ENCODE results near the gene BIRC6. TPM values are rescaled to one million over a fixed set of nuclear protein-coding genes. Genes with fewer than 3 reads are reported as not detected.
"Not testable (repeated sequence)": the region's sequence is repeated elsewhere in the genome, so short reads cannot be mapped to it uniquely, and the experiment has no call there.

Gene BIRC6
- total and polyA plus RNA-seq, 4 donors: 3.6 to 137 (median 61.9) TPM

DNA sequence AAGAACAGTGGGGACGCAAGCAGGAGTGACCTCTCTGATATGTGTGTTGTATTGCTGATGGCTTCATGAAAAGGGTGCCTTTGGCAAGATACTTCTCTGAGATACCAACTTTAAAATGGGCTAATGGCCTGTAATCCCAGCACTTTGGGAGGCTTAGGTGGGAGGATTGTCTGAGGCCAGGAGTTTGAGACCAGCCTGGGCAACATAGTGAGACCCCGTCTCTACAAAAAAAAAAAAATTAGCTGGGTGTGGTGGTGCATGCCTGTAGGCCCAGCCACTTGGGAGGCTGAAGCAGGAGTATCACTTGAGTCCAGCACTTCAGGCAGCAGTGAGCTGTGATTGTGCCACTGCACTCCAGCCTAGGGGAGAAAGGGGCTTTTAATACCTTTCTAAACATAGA is 9.8 kb downstream of the BIRC6 start:
- H3K27ac ChIP-seq (ENCODE audit: low read depth in 1 of 2, low read length in 2 of 2): no peak overlapping the region
- peaks cover 0 to 3% of the 10 kb centered on the region in 2 donors for H3K4me1 ChIP-seq (ENCODE audit: control insufficient read depth in 1 of 2, insufficient read depth in 2 of 2, low read length in 2 of 2)

GRCh38 chr2:32369222-32369621 is 12.4 kb downstream of the BIRC6 start:
- intact Hi-C loops (cut with DNase I): no loop called here

More for the DNA sequence above, 9.8 kb downstream of the BIRC6 start:
- H3K36me3 ChIP-seq (ENCODE audit: control insufficient read depth in 1 of 2, insufficient read depth in 2 of 2, low read length in 1 of 2): no peaks in the 10 kb centered on the region
- no peaks in the 10 kb centered on the region for H3K27me3 ChIP-seq (ENCODE audit: control insufficient read depth in 1 of 2, insufficient read depth in 2 of 2, low read length in 1 of 2)
- intact Hi-C loops (cut with DNase I): no loop called here
- ATAC-seq (ENCODE audit: low FRiP score) (no peak), DNase-seq (no peak)
- WGBS, 2 donors: 89 to 94% methylated on average over 2 of the region's 2 CpGs
- no peak overlapping the region for H3K4me3 ChIP-seq (ENCODE audit: low read length in 2 of 2)
- no peaks in the 10 kb centered on the region for H3K9me3 ChIP-seq (ENCODE audit: control insufficient read depth, low read length)

DNA sequence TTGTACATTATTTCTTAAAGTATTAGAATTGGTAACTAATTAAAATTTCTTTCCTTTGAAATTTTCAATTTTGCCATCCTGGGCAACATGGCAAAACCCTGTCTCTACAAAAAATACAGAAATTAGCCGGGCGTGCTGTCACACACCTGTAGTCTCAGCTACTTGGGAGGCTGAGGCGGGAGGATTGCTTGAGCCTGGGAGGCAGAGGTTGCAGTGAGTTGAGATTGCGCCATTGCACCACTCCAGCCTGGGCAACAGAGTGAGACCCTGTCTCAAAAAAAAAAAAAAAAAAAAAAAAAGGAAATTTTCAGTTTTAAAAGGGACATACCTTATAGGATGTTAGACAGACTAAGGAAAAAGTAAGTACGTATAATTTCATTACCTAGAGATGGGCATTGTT is 14.1 kb downstream of the BIRC6 start:
- H3K4me1 ChIP-seq (ENCODE audit: control insufficient read depth in 1 of 2, insufficient read depth in 2 of 2, low read length in 2 of 2); intact Hi-C loops (cut with DNase I); ATAC-seq (ENCODE audit: low FRiP score): not testable (repeated sequence)

More at GRCh38 chr2:32369222-32369621, 12.4 kb downstream of the BIRC6 start:
- no peaks in the 10 kb centered on the region for H3K36me3 ChIP-seq (ENCODE audit: control insufficient read depth in 1 of 2, insufficient read depth in 2 of 2, low read length in 1 of 2)
- WGBS, 2 donors: 89 to 94% methylated on average over 9 of the region's 9 CpGs
- peaks cover 0 to 3% of the 10 kb centered on the region in 2 donors for H3K4me1 ChIP-seq (ENCODE audit: control insufficient read depth in 1 of 2, insufficient read depth in 2 of 2, low read length in 2 of 2)
- H3K9me3 ChIP-seq (ENCODE audit: control insufficient read depth, low read length): no peaks in the 10 kb centered on the region
- H3K4me3 ChIP-seq (ENCODE audit: low read length in 2 of 2): no peak overlapping the region
- no peak overlapping the region for H3K27ac ChIP-seq (ENCODE audit: low read depth in 1 of 2, low read length in 2 of 2)
- H3K27me3 ChIP-seq (ENCODE audit: control insufficient read depth in 1 of 2, insufficient read depth in 2 of 2, low read length in 1 of 2): no peaks in the 10 kb centered on the region
- ATAC-seq (ENCODE audit: low FRiP score): no peak
- no peak for DNase-seq

DNA sequence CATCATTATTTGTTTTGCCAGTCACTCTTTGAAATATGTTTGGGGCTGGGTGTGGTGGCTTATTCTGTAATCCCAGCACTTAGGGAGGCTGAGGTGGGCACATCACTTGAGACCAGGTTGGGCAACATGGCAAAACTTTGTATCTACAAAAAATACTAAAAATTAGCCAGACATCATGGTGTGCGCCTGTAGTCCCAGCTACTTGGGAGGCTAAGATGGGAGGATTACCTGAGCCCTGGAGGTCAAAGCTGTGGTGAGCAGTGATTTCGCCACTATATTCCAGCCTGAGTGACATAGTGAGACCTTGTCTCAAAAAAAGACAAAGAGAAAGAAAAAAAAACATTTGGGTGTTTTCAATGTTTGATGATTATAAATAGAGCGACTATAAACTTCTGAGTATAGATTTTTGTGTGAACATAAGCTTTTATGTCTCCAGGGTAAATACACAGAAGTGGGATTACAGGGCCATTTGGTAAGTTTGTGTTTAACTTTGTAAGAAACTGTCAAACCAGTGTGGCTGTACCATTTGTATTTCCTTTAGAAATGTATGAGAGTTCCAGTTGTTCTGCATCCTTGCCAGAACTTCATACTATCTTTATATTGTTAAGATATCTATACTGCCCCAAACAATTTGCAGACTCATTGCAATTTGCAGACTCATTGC is 15.8 kb downstream of the BIRC6 start:
- peaks cover 0 to 3% of the 10 kb centered on the region in 2 donors for H3K4me1 ChIP-seq (ENCODE audit: control insufficient read depth in 1 of 2, insufficient read depth in 2 of 2, low read length in 2 of 2)
- no peaks in the 10 kb centered on the region for H3K36me3 ChIP-seq (ENCODE audit: control insufficient read depth in 1 of 2, insufficient read depth in 2 of 2, low read length in 1 of 2)
- intact Hi-C loops (cut with DNase I): no loop called here
- WGBS, 2 donors: 91 to 96% methylated on average over 3 of the region's 3 CpGs
- ATAC-seq (ENCODE audit: low FRiP score) (no peak), DNase-seq (no peak)
- no peak overlapping the region for H3K4me3 ChIP-seq (ENCODE audit: low read length in 2 of 2)
- H3K27ac ChIP-seq (ENCODE audit: low read depth in 1 of 2, low read length in 2 of 2): no peak overlapping the region
- no peaks in the 10 kb centered on the region for H3K9me3 ChIP-seq (ENCODE audit: control insufficient read depth, low read length)
- no peaks in the 10 kb centered on the region for H3K27me3 ChIP-seq (ENCODE audit: control insufficient read depth in 1 of 2, insufficient read depth in 2 of 2, low read length in 1 of 2)

More for the DNA sequence above, 14.1 kb downstream of the BIRC6 start:
- not testable (repeated sequence) for H3K27me3 ChIP-seq (ENCODE audit: control insufficient read depth in 1 of 2, insufficient read depth in 2 of 2, low read length in 1 of 2); H3K36me3 ChIP-seq (ENCODE audit: control insufficient read depth in 1 of 2, insufficient read depth in 2 of 2, low read length in 1 of 2); H3K9me3 ChIP-seq (ENCODE audit: control insufficient read depth, low read length); H3K4me3 ChIP-seq (ENCODE audit: low read length in 2 of 2); H3K27ac ChIP-seq (ENCODE audit: low read depth in 1 of 2, low read length in 2 of 2); DNase-seq
- 93 to 95% methylated on average over 5 of the region's 5 CpGs for WGBS, 2 donors

DNA sequence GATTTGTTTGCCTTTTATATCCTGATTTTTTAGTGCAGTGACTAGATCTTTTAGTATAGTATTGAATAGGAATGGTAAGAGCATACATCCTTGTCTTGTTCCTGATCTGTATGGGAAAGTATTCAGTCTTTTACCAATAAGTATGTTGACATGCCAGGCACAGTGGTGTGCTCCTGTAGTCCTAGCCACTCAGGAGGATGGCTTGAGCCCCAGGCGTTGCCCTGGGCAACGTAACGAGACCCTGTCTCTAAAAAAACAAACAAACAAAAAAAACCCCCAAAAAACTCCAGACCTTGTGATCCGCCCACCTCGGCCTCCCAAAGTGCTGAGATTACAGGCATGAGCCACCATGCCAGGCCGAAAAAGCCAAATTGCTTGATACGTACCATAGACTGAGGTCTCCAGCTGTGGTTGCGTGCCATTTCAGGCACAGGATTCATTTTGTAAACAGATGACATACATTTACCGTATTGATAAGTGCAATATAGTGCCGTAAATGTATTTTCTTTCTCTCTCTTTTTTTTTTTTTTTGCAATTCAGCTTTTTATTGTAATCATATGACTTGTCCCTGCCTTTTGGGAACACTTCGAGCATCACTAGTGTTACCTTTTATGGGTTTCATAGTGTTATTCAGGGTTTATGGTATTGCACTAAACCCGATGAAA is 18.5 kb downstream of the BIRC6 start:
- H3K9me3 ChIP-seq (ENCODE audit: control insufficient read depth, low read length): no peaks in the 10 kb centered on the region
- H3K27me3 ChIP-seq (ENCODE audit: control insufficient read depth in 1 of 2, insufficient read depth in 2 of 2, low read length in 1 of 2): no peaks in the 10 kb centered on the region
- H3K36me3 ChIP-seq (ENCODE audit: control insufficient read depth in 1 of 2, insufficient read depth in 2 of 2, low read length in 1 of 2): no peaks in the 10 kb centered on the region
- DNase-seq (no peak), ATAC-seq (ENCODE audit: low FRiP score) (no peak)
- H3K4me1 ChIP-seq (ENCODE audit: control insufficient read depth in 1 of 2, insufficient read depth in 2 of 2, low read length in 2 of 2): peaks cover 0 to 3% of the 10 kb centered on the region in 2 donors
- 90 to 93% methylated on average over 12 of the region's 12 CpGs for WGBS, 2 donors
- H3K27ac ChIP-seq (ENCODE audit: low read depth in 1 of 2, low read length in 2 of 2): no peak overlapping the region
- intact Hi-C loops (cut with DNase I): no loop called here
- H3K4me3 ChIP-seq (ENCODE audit: low read length in 2 of 2): no peak overlapping the region

- no peak overlapping the region for H3K4me3 ChIP-seq (ENCODE audit: low read length in 2 of 2)
- peaks cover 0 to 3% of the 10 kb centered on the region in 2 donors for H3K4me1 ChIP-seq (ENCODE audit: control insufficient read depth in 1 of 2, insufficient read depth in 2 of 2, low read length in 2 of 2)
- DNase-seq (no peak), ATAC-seq (ENCODE audit: low FRiP score) (no peak)
- no peaks in the 10 kb centered on the region for H3K27me3 ChIP-seq (ENCODE audit: control insufficient read depth in 1 of 2, insufficient read depth in 2 of 2, low read length in 1 of 2)
- intact Hi-C loops (cut with DNase I): no loop called here
- no peaks in the 10 kb centered on the region for H3K9me3 ChIP-seq (ENCODE audit: control insufficient read depth, low read length)
- H3K27ac ChIP-seq (ENCODE audit: low read depth in 1 of 2, low read length in 2 of 2): no peak overlapping the region
- no peaks in the 10 kb centered on the region for H3K36me3 ChIP-seq (ENCODE audit: control insufficient read depth in 1 of 2, insufficient read depth in 2 of 2, low read length in 1 of 2)
Observed at GRCh38 chr2:32376756-32377155, 19.9 kb downstream of the BIRC6 start.

DNA sequence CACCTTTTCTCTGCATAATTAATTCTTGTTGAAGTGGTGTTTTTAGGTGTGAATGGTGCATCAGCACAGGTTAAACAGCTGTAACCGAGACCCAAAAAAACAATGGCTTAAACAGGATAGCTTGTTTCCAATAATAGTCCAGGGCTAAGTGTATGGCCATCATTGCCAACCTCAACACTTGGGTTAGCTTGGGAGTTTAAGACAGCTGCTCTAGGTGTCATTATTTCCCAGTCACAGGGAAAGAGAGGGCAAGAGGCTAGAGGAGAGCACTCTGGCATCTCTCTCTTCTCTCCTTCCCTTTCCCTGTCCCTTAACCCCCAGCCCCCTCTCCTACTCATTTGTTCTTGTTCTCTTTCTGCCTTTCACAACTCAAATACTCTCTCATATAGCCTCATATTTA is 21.1 kb downstream of the BIRC6 start:
- WGBS, 2 donors: 16 to 34% methylated on average over 1 of the region's 1 CpG
- no peaks in the 10 kb centered on the region for H3K9me3 ChIP-seq (ENCODE audit: control insufficient read depth, low read length)
- no peak for ATAC-seq (ENCODE audit: low FRiP score)
- DNase-seq: no peak
- H3K4me1 ChIP-seq (ENCODE audit: control insufficient read depth in 1 of 2, insufficient read depth in 2 of 2, low read length in 2 of 2): peaks cover 0 to 3% of the 10 kb centered on the region in 2 donors
- no peaks in the 10 kb centered on the region for H3K36me3 ChIP-seq (ENCODE audit: control insufficient read depth in 1 of 2, insufficient read depth in 2 of 2, low read length in 1 of 2)
- H3K4me3 ChIP-seq (ENCODE audit: low read length in 2 of 2): no peak overlapping the region
- H3K27me3 ChIP-seq (ENCODE audit: control insufficient read depth in 1 of 2, insufficient read depth in 2 of 2, low read length in 1 of 2): no peaks in the 10 kb centered on the region
- no peak overlapping the region for H3K27ac ChIP-seq (ENCODE audit: low read depth in 1 of 2, low read length in 2 of 2)
- intact Hi-C loops (cut with DNase I): no loop called here

- intact Hi-C loops (cut with DNase I): no loop called here
- no peak for DNase-seq
- no peaks in the 10 kb centered on the region for H3K9me3 ChIP-seq (ENCODE audit: control insufficient read depth, low read length)
- no peak overlapping the region for H3K4me3 ChIP-seq (ENCODE audit: low read length in 2 of 2)
- H3K36me3 ChIP-seq (ENCODE audit: control insufficient read depth in 1 of 2, insufficient read depth in 2 of 2, low read length in 1 of 2): no peaks in the 10 kb centered on the region
- no peak for ATAC-seq (ENCODE audit: low FRiP score)
- H3K27me3 ChIP-seq (ENCODE audit: control insufficient read depth in 1 of 2, insufficient read depth in 2 of 2, low read length in 1 of 2): no peaks in the 10 kb centered on the region
- peaks cover 0 to 3% of the 10 kb centered on the region in 2 donors for H3K4me1 ChIP-seq (ENCODE audit: control insufficient read depth in 1 of 2, insufficient read depth in 2 of 2, low read length in 2 of 2)
- H3K27ac ChIP-seq (ENCODE audit: low read depth in 1 of 2, low read length in 2 of 2): no peak overlapping the region
Observed at GRCh38 chr2:32379352-32379751, 22.5 kb downstream of the BIRC6 start.

DNA sequence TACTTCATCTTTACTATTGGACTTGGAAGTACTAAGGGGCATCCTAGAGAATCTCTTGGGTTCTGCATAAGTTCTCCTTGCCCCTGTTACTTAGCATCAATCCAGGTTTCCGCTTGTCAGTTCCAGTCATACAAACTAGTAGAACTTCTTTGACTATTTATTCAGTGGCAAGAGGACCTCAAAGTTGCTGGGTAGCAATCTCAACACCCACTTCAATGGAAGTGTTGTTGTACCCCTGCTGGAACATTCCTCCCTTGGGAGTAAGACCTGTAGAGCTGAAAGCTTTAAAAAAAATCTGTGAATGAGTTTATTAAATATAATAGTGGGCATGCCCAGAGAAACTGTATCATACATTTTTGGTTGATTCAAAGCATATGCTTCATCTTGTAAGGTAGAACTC is 27.0 kb downstream of the BIRC6 start:
- H3K9me3 ChIP-seq (ENCODE audit: control insufficient read depth, low read length): no peaks in the 10 kb centered on the region
- no peaks in the 10 kb centered on the region for H3K27me3 ChIP-seq (ENCODE audit: control insufficient read depth in 1 of 2, insufficient read depth in 2 of 2, low read length in 1 of 2)
- no peaks in the 10 kb centered on the region for H3K4me1 ChIP-seq (ENCODE audit: control insufficient read depth in 1 of 2, insufficient read depth in 2 of 2, low read length in 2 of 2)
- no peak overlapping the region for H3K4me3 ChIP-seq (ENCODE audit: low read length in 2 of 2)
- 99 to 100% methylated on average over 1 of the region's 1 CpG for WGBS, 2 donors
- peaks cover 0 to 5% of the 10 kb centered on the region in 2 donors for H3K36me3 ChIP-seq (ENCODE audit: control insufficient read depth in 1 of 2, insufficient read depth in 2 of 2, low read length in 1 of 2)
- H3K27ac ChIP-seq (ENCODE audit: low read depth in 1 of 2, low read length in 2 of 2): no peak overlapping the region
- intact Hi-C loops (cut with DNase I): no loop called here
- DNase-seq: no peak
- ATAC-seq (ENCODE audit: low FRiP score): no peak

All from aorta (tissue), 5 donors.